Chondrocyte (in vitro differentiated cells): ENCODE results near the gene NHLRC2. TPM values are rescaled to one million over a fixed set of nuclear protein-coding genes. Genes with fewer than 3 reads are reported as not detected.

Experiments used
- DNase-seq: peaks from one replicate; pipeline ENCODE4 v3.0.0; 2021; ENCODE audit warnings: mixed read lengths, low spot score
- H3K27ac Mint-ChIP-seq: one replicate; pipeline ENCODE4 v1.8.0; 2021; ENCODE audit warnings: mild to moderate bottlenecking, moderate library complexity, mixed read lengths; ENCODE audit not compliant: unreplicated experiment
- H3K27me3 Mint-ChIP-seq: 2 replicates; pipeline ENCODE4 v1.8.0; 2021; ENCODE audit warnings: low read depth, mixed read lengths
- H3K36me3 Mint-ChIP-seq: 2 replicates; pipeline ENCODE4 v1.8.0; 2021; ENCODE audit warnings: low read depth, mixed read lengths
- H3K4me1 Mint-ChIP-seq: 2 replicates; pipeline ENCODE4 v1.8.0; 2021; ENCODE audit warnings: low read depth, mild to moderate bottlenecking, mixed read lengths
- H3K4me3 Mint-ChIP-seq: one replicate; pipeline ENCODE4 v1.8.0; 2021; ENCODE audit warnings: mild to moderate bottlenecking, moderate library complexity, mixed read lengths; ENCODE audit not compliant: unreplicated experiment
- H3K9me3 Mint-ChIP-seq: 2 replicates; pipeline ENCODE4 v1.8.0; 2021; ENCODE audit warnings: low read depth, mixed read lengths
- total RNA-seq: library from RNA; stranded (reverse); gene quantifications from 3 replicates; pipeline ENCODE4 v1.2.1, GENCODE V29; 2021
- TF ChIP-seq, protein P1 (sequence below): fragments of 200-600 bp; sonication (generic); IDR thresholded peaks from 2 replicates; pipeline ENCODE4 v1.5.0; 2021; ENCODE audit warnings: antibody characterized with exemption, mild to moderate bottlenecking, moderate library complexity

NHLRC2 gene
- total RNA-seq, 1 donor from 2014 or later: 29.2 TPM

DNA sequence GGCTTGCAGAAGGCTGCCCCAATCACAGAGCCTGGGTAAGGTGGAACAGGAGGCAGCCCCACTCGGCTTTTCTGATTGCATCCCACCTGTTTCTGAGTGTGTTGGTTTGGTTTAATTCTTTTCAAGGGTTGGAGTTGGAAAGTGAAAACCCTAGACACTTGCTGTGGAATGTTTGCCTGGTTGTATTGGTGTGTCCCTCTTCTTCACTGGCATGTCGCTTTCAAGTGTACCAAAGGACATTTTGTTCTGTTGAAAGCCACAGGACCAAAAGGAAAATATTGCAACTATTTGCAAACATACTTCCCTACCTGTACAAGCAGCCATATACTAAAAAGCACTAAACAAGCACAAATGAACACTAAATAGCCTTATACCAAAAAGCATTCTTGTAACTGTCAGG is 60.5 kb downstream of the NHLRC2 start:
- TF ChIP-seq, protein P1, sequence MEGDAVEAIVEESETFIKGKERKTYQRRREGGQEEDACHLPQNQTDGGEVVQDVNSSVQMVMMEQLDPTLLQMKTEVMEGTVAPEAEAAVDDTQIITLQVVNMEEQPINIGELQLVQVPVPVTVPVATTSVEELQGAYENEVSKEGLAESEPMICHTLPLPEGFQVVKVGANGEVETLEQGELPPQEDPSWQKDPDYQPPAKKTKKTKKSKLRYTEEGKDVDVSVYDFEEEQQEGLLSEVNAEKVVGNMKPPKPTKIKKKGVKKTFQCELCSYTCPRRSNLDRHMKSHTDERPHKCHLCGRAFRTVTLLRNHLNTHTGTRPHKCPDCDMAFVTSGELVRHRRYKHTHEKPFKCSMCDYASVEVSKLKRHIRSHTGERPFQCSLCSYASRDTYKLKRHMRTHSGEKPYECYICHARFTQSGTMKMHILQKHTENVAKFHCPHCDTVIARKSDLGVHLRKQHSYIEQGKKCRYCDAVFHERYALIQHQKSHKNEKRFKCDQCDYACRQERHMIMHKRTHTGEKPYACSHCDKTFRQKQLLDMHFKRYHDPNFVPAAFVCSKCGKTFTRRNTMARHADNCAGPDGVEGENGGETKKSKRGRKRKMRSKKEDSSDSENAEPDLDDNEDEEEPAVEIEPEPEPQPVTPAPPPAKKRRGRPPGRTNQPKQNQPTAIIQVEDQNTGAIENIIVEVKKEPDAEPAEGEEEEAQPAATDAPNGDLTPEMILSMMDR: no peak
- H3K27me3 Mint-ChIP-seq: no peaks in the 10 kb centered on the region
- no peak overlapping the region for H3K27ac Mint-ChIP-seq
- peaks cover 12% of the 10 kb centered on the region for H3K4me1 Mint-ChIP-seq
- H3K36me3 Mint-ChIP-seq: peaks cover 9% of the 10 kb centered on the region
- H3K9me3 Mint-ChIP-seq: no peaks in the 10 kb centered on the region
- DNase-seq: no peak
- no peak overlapping the region for H3K4me3 Mint-ChIP-seq

DNA sequence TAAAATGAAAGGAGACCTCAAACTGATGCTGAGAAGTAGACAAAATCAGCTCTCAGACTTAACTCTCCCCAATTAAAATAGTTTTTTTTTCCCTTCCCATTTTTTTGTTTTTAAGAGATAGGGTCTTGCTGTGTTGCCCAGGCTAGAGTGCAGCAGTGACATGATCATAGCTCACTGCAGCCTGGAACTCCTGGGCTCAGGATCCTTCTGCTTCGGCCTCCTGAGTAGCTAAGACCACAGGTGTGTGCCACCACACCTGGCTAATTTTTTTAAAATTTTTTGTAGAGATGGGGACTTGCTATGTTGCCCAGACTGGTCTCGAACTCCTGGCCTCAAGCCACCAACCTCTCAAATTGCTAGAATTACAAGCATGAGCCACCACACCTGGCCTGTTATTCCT is 61.1 kb downstream of the NHLRC2 start:
- TF ChIP-seq, protein P1: no peak
- Mint-ChIP-seq H3K4me1 (peaks cover 12% of the 10 kb centered on the region), H3K27me3 (no peaks in the 10 kb centered on the region), H3K36me3 (peaks cover 9% of the 10 kb centered on the region), H3K27ac (no peak overlapping the region), H3K9me3 (no peaks in the 10 kb centered on the region), H3K4me3 (no peak overlapping the region)
- DNase-seq: no peak

DNA sequence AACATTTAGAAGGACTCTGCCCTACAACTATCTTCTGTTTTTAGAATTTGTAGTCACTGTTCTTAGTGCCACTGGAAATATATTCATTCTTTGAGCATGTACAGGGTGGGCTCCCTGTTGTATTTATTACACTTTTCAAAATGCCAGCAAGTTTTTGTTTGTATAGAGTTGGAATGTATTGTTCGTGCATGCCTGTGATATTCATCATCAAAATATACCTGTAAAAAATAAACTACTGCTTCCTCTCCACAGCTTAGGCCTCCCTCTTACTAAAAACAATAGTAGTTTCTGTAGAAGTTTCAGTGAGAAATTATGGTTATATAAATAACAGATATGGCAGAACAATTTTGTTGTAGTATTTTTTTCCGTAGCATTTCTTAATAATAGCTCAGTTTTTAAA is 61.6 kb downstream of the NHLRC2 start:
- no peak overlapping the region for H3K27ac Mint-ChIP-seq
- H3K4me3 Mint-ChIP-seq: no peak overlapping the region
- TF ChIP-seq, protein P1: no peak
- peaks cover 12% of the 10 kb centered on the region for H3K4me1 Mint-ChIP-seq
- H3K9me3 Mint-ChIP-seq: no peaks in the 10 kb centered on the region
- H3K36me3 Mint-ChIP-seq: peaks cover 9% of the 10 kb centered on the region
- H3K27me3 Mint-ChIP-seq: no peaks in the 10 kb centered on the region
- DNase-seq: no peak

DNA sequence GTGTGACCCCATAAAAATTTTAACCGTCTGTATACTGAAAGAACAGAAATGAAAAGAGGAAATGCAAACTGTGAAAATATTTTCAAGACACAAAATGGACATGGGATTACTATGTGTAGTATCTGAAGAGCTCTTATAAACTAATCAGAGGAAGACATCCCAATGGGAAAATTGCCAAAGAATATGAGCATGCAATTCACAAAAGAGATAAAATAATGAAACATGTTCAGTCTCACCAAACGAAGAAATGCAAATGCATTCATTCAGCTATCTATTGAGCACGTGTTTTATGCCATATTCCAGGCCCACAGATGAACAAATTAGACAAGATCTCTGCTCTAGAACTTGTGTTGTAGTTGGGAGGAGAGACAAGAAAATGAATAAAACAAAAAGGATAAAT is 63.2 kb downstream of the NHLRC2 start:
- Mint-ChIP-seq H3K9me3 (no peaks in the 10 kb centered on the region), H3K36me3 (peaks cover 7% of the 10 kb centered on the region), H3K27me3 (no peaks in the 10 kb centered on the region), H3K27ac (no peak overlapping the region), H3K4me3 (no peak overlapping the region), H3K4me1 (peaks cover 12% of the 10 kb centered on the region)
- no peak for DNase-seq
- TF ChIP-seq, protein P1: no peak

DNA sequence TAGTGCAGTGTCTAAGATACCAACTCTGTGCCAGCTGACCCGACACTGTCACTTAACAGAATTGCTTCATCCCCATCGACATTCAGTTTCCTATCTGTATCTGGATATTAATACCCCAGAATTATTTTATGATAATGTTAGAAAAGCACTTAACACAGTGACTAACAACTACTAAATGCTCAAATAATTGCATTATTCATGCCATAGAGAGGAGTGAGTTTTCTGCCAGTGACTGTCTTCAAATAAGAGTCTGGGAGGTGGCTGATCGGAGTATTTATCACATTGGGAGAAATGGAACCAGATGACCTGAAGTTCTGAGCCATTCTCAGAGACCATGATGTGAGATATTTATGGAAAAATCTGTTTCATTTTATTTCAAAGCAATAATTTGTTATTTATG is 65.7 kb downstream of the NHLRC2 start:
- TF ChIP-seq, protein P1: no peak
- Mint-ChIP-seq H3K36me3 (peaks cover 12% of the 10 kb centered on the region), H3K27me3 (no peaks in the 10 kb centered on the region), H3K4me1 (peaks cover 5% of the 10 kb centered on the region), H3K9me3 (peaks cover 17% of the 10 kb centered on the region), H3K27ac (no peak overlapping the region), H3K4me3 (no peak overlapping the region)
- DNase-seq: no peak
